ENCODE data around the gene LAMC2.

Gene LAMC2

DNA sequence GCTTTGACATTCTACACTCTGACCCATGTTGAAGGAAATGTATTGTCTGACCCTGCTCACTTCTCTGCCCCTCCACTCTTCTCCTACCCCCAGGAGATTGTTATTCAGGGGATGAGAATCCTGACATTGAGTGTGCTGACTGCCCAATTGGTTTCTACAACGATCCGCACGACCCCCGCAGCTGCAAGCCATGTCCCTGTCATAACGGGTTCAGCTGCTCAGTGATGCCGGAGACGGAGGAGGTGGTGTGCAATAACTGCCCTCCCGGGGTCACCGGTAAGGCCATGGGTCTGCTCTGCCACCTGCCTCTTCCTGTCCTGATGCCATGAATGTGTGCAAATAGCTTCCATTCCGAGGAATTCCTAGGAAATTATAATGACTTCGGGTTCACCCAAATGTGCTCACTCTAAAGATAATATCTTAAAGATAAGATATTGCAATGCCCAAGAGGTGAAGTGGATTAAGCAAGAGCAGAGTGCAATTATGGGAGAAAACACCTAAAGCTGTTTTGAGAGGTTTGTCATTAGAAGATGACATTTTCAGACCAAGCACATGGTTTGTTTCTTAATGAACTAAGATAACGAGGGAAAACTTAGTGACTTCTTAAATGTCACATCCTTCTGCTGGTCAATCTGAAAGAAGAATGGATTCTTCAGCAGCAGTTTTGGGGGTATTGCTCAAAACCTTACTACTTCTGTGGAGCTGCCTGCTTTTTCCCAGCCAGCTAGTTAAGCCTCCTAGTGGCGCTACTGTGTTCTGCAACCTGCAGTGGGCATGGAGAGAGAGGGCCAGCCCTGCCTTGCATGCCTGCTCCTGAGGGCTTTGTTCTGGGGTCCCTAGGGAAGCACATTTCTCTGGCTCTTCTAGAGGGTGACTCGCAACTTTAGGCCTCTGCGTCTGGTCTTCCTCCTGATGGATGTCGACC, 41.6 kb downstream of the LAMC2 start:
- Histone ChIP-seq H3K27me3 (ENCODE audit: low read depth, low read length) (no peaks in the 10 kb centered on the region), H3K4me3 (ENCODE audit: low read depth in 1 of 2, low read length in 2 of 2) (no peak overlapping the region), H3K9me3 (ENCODE audit: control insufficient read depth in 1 of 2, low read length in 2 of 2) (no peaks in the 10 kb centered on the region), H3K36me3 (ENCODE audit: control insufficient read depth in 1 of 2, insufficient read depth in 2 of 2, low read length in 2 of 2) (no peaks in the 10 kb centered on the region), H3K4me1 (ENCODE audit: control insufficient read depth in 1 of 2, insufficient read depth in 2 of 2, low read length in 2 of 2) (no peaks in the 10 kb centered on the region), H3K27ac (ENCODE audit: low read length) (no peak overlapping the region)

DNA sequence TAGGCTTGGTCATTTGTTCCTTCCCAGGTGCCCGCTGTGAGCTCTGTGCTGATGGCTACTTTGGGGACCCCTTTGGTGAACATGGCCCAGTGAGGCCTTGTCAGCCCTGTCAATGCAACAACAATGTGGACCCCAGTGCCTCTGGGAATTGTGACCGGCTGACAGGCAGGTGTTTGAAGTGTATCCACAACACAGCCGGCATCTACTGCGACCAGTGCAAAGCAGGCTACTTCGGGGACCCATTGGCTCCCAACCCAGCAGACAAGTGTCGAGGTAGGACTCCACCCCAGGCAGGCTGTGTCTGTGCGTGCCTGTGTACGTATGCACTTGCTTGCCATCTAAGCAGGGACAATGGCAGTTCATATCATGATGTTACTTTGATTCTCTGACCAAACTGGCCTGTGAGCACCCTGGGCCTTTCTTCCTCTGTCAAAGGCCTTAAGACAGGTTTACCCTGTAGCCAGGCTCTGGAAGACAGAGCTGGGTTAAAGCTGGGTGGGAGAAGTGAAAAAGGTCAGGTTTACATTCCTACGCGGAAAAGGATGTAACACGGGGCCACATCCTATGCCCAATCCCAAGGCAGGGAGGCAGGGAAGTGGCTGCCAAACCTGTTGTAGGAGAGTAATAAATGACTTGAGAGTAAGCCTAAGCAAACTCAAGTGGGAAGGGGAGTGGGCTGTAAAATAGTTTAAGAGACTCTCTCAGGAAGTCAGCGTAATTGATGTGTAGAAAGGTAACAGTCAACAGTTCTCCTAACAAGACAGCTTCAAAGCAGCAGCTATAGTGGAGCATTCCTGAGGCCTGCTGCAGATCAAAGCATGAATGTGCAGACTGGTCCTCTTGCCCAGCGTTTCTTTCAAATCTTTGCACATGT, 42.5 kb downstream of the LAMC2 start:
- Histone ChIP-seq H3K9me3 (ENCODE audit: control insufficient read depth in 1 of 2, low read length in 2 of 2) (no peaks in the 10 kb centered on the region), H3K27ac (ENCODE audit: low read length) (no peak overlapping the region), H3K4me1 (ENCODE audit: control insufficient read depth in 1 of 2, insufficient read depth in 2 of 2, low read length in 2 of 2) (no peaks in the 10 kb centered on the region), H3K27me3 (ENCODE audit: low read depth, low read length) (no peaks in the 10 kb centered on the region), H3K4me3 (ENCODE audit: low read depth in 1 of 2, low read length in 2 of 2) (no peak overlapping the region), H3K36me3 (ENCODE audit: control insufficient read depth in 1 of 2, insufficient read depth in 2 of 2, low read length in 2 of 2) (no peaks in the 10 kb centered on the region)

DNA sequence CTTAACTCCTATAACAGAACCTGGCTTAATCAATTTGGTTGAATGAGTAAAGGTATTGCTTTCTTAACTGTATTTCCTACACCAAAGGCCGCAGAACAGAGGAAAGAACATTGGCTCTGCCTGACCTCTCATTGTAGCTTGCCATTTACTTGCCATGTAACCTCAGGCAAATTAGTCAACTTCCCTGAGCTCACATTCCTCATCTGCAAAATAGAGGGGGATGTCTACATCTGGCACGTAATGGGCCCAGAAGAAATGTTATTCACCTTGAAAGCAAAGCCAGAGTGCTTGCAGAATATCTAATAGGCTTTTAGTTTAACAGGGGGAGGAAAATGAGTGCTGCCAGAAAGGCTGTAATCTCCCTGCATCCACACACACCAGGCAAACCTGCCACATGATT, 44.3 kb downstream of the LAMC2 start:
- H3K4me3 ChIP-seq (ENCODE audit: low read depth in 1 of 2, low read length in 2 of 2), result no peak overlapping the region
- peaks cover 0 to 5% of the 10 kb centered on the region in 2 donors for H3K4me1 ChIP-seq (ENCODE audit: control insufficient read depth in 1 of 2, insufficient read depth in 2 of 2, low read length in 2 of 2)
- no peak overlapping the region for H3K27ac ChIP-seq (ENCODE audit: low read length)
- H3K27me3 ChIP-seq (ENCODE audit: low read depth, low read length), result no peaks in the 10 kb centered on the region
- no peaks in the 10 kb centered on the region for H3K36me3 ChIP-seq (ENCODE audit: control insufficient read depth in 1 of 2, insufficient read depth in 2 of 2, low read length in 2 of 2)
- no peaks in the 10 kb centered on the region for H3K9me3 ChIP-seq (ENCODE audit: control insufficient read depth in 1 of 2, low read length in 2 of 2)

DNA sequence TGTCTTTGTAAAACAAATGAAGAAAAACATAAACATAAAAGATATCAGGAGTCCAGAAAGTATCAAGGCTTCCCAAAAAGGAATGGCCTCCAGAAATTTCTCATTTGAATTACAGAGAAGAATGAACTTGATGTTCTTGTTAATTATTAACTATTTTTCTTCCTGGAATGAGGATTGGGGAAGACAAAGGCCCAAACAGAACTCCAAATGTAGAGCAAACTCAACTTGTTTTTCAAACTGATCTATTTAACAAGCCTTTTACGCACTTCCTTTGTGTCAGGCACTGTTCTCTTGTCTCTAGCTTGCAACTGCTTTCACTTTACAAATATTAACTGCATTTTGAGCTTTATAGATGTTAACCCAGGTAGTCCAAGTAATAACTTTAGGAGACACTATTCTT, 45.5 kb downstream of the LAMC2 start:
- Histone ChIP-seq H3K4me3 (ENCODE audit: low read depth in 1 of 2, low read length in 2 of 2) (no peak overlapping the region), H3K27ac (ENCODE audit: low read length) (no peak overlapping the region), H3K4me1 (ENCODE audit: control insufficient read depth in 1 of 2, insufficient read depth in 2 of 2, low read length in 2 of 2) (peaks cover 0 to 5% of the 10 kb centered on the region in 2 donors), H3K27me3 (ENCODE audit: low read depth, low read length) (no peaks in the 10 kb centered on the region), H3K9me3 (ENCODE audit: control insufficient read depth in 1 of 2, low read length in 2 of 2) (no peaks in the 10 kb centered on the region), H3K36me3 (ENCODE audit: control insufficient read depth in 1 of 2, insufficient read depth in 2 of 2, low read length in 2 of 2) (no peaks in the 10 kb centered on the region)

DNA sequence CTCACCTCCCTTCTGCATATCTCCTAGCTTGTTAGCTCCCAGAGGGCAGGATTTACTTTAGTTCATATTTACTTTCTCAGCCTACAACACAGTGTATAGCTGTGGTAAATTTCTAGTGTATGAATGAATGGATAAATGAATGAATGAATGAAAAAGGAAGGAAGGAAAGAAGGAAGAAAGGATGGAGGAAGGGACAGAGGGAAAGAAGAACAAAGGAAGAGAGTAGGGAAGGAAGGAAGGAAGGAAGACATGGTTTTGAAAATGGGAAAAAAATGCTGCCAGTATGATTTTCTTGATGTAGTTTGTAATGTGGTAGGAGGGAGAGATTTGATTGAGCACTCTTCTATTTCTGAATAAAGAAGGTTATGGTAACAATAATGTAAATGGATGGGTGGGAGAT, 47.0 kb downstream of the LAMC2 start:
- Histone ChIP-seq H3K36me3 (ENCODE audit: control insufficient read depth in 1 of 2, insufficient read depth in 2 of 2, low read length in 2 of 2) (no peaks in the 10 kb centered on the region), H3K4me1 (ENCODE audit: control insufficient read depth in 1 of 2, insufficient read depth in 2 of 2, low read length in 2 of 2) (peaks cover 0 to 5% of the 10 kb centered on the region in 2 donors), H3K9me3 (ENCODE audit: control insufficient read depth in 1 of 2, low read length in 2 of 2) (no peaks in the 10 kb centered on the region), H3K4me3 (ENCODE audit: low read depth in 1 of 2, low read length in 2 of 2) (no peak overlapping the region), H3K27me3 (ENCODE audit: low read depth, low read length) (no peaks in the 10 kb centered on the region), H3K27ac (ENCODE audit: low read length) (no peak overlapping the region)

DNA sequence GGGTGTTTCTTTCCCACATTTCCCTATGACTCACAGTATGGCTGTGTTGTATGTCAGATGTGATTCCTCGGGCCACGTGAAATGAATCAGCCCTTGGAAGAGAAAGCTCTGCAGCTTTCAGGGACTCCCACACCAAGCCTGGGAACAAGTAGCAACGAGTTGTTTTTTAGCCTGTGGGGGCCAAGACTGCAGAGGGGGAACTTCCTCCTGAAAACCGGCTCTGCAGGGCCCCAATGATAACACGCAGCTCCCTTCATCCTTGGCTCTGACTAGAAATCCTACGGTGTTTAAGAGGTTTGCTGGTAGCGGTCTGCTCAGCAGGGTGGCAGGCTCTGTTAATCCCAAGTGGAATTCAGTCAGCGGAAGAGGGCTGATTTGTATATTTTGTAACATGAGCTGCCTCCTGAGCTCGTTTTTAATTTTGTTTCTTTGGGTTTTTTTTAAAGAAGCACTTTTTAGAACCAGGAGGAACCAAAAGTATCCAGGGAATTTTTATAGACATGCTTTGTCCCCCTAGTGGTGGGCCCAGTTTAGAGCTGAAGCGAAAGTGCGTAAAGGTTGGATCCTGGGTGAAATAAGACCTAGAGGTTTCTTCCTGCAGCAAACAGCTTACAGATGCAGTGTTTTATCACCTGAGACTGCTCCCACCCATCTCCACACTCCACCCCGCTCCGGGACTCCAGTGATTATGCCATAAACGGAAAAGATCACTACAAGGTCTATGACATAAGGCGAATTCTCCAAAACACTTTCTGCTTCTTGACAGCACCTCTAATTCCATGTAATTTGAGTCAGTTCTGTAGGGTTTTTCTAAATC, 48.8 kb downstream of the LAMC2 start:
- Histone ChIP-seq H3K4me1 (ENCODE audit: control insufficient read depth in 1 of 2, insufficient read depth in 2 of 2, low read length in 2 of 2) (peaks cover 0 to 5% of the 10 kb centered on the region in 2 donors), H3K36me3 (ENCODE audit: control insufficient read depth in 1 of 2, insufficient read depth in 2 of 2, low read length in 2 of 2) (no peaks in the 10 kb centered on the region), H3K27me3 (ENCODE audit: low read depth, low read length) (no peaks in the 10 kb centered on the region), H3K4me3 (ENCODE audit: low read depth in 1 of 2, low read length in 2 of 2) (peak overlapping the region; percentile 53 to 54), H3K27ac (ENCODE audit: low read length) (peak overlapping the region; percentile 74), H3K9me3 (ENCODE audit: control insufficient read depth in 1 of 2, low read length in 2 of 2) (no peaks in the 10 kb centered on the region)

DNA sequence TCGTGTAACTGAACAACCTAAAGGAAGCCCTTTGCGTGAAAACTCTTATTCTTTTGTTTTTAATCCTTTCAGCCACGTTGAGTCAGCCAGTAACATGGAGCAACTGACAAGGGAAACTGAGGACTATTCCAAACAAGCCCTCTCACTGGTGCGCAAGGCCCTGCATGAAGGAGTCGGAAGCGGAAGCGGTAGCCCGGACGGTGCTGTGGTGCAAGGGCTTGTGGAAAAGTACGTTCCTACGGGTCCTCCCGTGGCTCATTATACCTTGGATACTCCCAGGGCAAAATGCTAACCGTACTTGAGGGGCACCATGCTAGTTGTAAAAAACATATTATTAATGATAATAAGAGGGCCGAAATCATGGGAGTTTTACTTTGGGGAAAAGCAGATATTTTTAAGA, 49.4 kb downstream of the LAMC2 start:
- peak overlapping the region; percentile 74 for H3K27ac ChIP-seq (ENCODE audit: low read length)
- H3K9me3 ChIP-seq (ENCODE audit: control insufficient read depth in 1 of 2, low read length in 2 of 2), result no peaks in the 10 kb centered on the region
- H3K4me1 ChIP-seq (ENCODE audit: control insufficient read depth in 1 of 2, insufficient read depth in 2 of 2, low read length in 2 of 2), result peaks cover 0 to 5% of the 10 kb centered on the region in 2 donors
- H3K4me3 ChIP-seq (ENCODE audit: low read depth in 1 of 2, low read length in 2 of 2), result peak overlapping the region in 1 of 2 donors; percentile 53
- H3K36me3 ChIP-seq (ENCODE audit: control insufficient read depth in 1 of 2, insufficient read depth in 2 of 2, low read length in 2 of 2), result no peaks in the 10 kb centered on the region
- H3K27me3 ChIP-seq (ENCODE audit: low read depth, low read length), result no peaks in the 10 kb centered on the region

DNA sequence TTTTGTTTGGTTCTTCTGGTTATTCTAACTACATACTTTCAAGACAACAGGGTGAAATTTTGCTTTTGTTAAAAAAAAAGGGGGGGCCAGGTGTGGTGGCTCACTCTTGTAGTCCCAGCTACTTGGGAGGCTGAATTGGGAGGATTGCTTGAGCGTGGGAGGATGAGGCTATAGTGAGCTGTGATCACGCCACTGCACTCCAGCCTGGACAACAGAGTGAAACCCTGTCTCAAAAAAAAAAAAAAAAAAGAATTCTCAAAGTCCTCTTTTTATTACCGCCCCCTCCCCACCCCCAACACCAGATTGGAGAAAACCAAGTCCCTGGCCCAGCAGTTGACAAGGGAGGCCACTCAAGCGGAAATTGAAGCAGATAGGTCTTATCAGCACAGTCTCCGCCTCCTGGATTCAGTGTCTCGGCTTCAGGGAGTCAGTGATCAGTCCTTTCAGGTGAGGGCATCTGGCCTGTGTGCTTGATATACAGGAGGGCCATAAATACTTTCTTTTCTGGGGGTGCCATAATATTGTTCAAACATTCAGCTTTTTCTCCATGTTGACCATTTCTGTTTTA, 50.2 kb downstream of the LAMC2 start:
- H3K36me3 ChIP-seq (ENCODE audit: control insufficient read depth in 1 of 2, insufficient read depth in 2 of 2, low read length in 2 of 2), result no peaks in the 10 kb centered on the region
- no peak overlapping the region for H3K4me3 ChIP-seq (ENCODE audit: low read depth in 1 of 2, low read length in 2 of 2)
- H3K4me1 ChIP-seq (ENCODE audit: control insufficient read depth in 1 of 2, insufficient read depth in 2 of 2, low read length in 2 of 2), result peaks cover 0 to 5% of the 10 kb centered on the region in 2 donors
- H3K27me3 ChIP-seq (ENCODE audit: low read depth, low read length), result no peaks in the 10 kb centered on the region
- no peak overlapping the region for H3K27ac ChIP-seq (ENCODE audit: low read length)
- no peaks in the 10 kb centered on the region for H3K9me3 ChIP-seq (ENCODE audit: control insufficient read depth in 1 of 2, low read length in 2 of 2)

DNA sequence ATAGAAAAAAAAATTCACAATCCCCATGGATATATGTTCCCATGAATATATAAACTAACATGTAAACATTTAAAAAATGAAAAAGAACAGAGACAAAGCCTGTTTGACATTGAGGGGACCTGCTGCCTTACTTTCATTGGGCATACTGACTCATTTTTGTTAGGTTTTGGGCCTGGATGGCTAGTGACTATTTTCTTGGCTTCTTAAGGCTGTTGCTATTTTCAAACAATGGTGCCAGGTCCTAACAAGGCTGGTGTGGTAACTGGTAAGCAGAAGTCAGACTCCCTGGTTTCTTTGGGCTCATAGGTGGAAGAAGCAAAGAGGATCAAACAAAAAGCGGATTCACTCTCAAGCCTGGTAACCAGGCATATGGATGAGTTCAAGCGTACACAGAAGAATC, 51.0 kb downstream of the LAMC2 start:
- H3K27me3 ChIP-seq (ENCODE audit: low read depth, low read length), result no peaks in the 10 kb centered on the region
- H3K9me3 ChIP-seq (ENCODE audit: control insufficient read depth in 1 of 2, low read length in 2 of 2), result no peaks in the 10 kb centered on the region
- no peaks in the 10 kb centered on the region for H3K36me3 ChIP-seq (ENCODE audit: control insufficient read depth in 1 of 2, insufficient read depth in 2 of 2, low read length in 2 of 2)
- H3K4me3 ChIP-seq (ENCODE audit: low read depth in 1 of 2, low read length in 2 of 2), result no peak overlapping the region
- no peak overlapping the region for H3K27ac ChIP-seq (ENCODE audit: low read length)
- H3K4me1 ChIP-seq (ENCODE audit: control insufficient read depth in 1 of 2, insufficient read depth in 2 of 2, low read length in 2 of 2), result peaks cover 0 to 5% of the 10 kb centered on the region in 2 donors

DNA sequence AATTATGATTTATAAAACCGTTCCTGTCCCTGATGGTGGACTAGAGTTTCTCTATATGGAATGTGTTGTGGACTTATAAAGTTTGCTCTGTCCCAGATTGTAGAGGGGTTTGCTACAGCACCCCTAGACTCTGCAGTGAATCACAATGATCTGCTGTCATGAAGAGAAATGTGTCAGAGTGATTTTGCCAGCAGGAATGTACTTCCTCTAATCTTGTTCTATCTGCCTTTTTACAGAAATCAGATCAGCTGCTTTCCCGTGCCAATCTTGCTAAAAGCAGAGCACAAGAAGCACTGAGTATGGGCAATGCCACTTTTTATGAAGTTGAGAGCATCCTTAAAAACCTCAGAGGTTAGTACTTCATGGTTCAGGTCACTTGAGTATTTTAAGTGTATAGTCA, 52.0 kb downstream of the LAMC2 start:
- no peak overlapping the region for H3K27ac ChIP-seq (ENCODE audit: low read length)
- H3K4me1 ChIP-seq (ENCODE audit: control insufficient read depth in 1 of 2, insufficient read depth in 2 of 2, low read length in 2 of 2), result peaks cover 0 to 5% of the 10 kb centered on the region in 2 donors

More for the DNA sequence above, 52.0 kb downstream of the LAMC2 start:
- Histone ChIP-seq H3K36me3 (ENCODE audit: control insufficient read depth in 1 of 2, insufficient read depth in 2 of 2, low read length in 2 of 2) (no peaks in the 10 kb centered on the region), H3K9me3 (ENCODE audit: control insufficient read depth in 1 of 2, low read length in 2 of 2) (no peaks in the 10 kb centered on the region), H3K27me3 (ENCODE audit: low read depth, low read length) (no peaks in the 10 kb centered on the region), H3K4me3 (ENCODE audit: low read depth in 1 of 2, low read length in 2 of 2) (no peak overlapping the region)

All from muscle layer of duodenum (tissue), 2 donors.